ENCODE results near the gene PKD2.

GRCh38 chr4:87966095-87966496, 41.3 kb upstream of the PKD2 start:
- TF ChIP-seq POLR2A (IDR thresholded peaks at IDR 0.05; ENCODE audit: low read depth, low read length) (no peak), POLR2AphosphoS5 (IDR thresholded peaks at IDR 0.05; ENCODE audit: low read depth, low read length) (no peak)

Data from GM12892 (cell line).